Memory B cell (primary cell): ENCODE data around the gene EHF.
"Not testable (repeated sequence)": the region's sequence is repeated elsewhere in the genome, so short reads cannot be mapped to it uniquely, and the experiment has no call there.

Experiments used
- ATAC-seq: fragments of 150-1000 bp; cut with Tn5 transposase; 2 replicates; pipeline ENCODE4 v1.10.0; 2021; ENCODE audit warnings: low read depth, mild to moderate bottlenecking, moderate library complexity
- DNase-seq, 2 donors: peaks; one replicate each; pipeline ENCODE4 v3.0.0; 2022; ENCODE audit warnings: low spot score in 2 of 2
- H3K27ac Mint-ChIP-seq: one replicate; pipeline ENCODE4 v1.8.0; 2022; ENCODE audit warnings: mild to moderate bottlenecking, moderate library complexity, mixed read lengths
- H3K27me3 Mint-ChIP-seq: one replicate; pipeline ENCODE4 v1.8.0; 2022; ENCODE audit warnings: mixed read lengths
- H3K36me3 Mint-ChIP-seq: one replicate; pipeline ENCODE4 v1.8.0; 2022; ENCODE audit warnings: mild to moderate bottlenecking, mixed read lengths
- H3K4me1 Mint-ChIP-seq: one replicate; pipeline ENCODE4 v1.8.0; 2022; ENCODE audit warnings: mixed read lengths
- H3K4me3 Mint-ChIP-seq: one replicate; pipeline ENCODE4 v1.8.0; 2022; ENCODE audit warnings: mild to moderate bottlenecking, moderate library complexity, mixed read lengths
- H3K9me3 Mint-ChIP-seq: one replicate; pipeline ENCODE4 v1.8.0; 2022; ENCODE audit warnings: mixed read lengths

Gene EHF

DNA sequence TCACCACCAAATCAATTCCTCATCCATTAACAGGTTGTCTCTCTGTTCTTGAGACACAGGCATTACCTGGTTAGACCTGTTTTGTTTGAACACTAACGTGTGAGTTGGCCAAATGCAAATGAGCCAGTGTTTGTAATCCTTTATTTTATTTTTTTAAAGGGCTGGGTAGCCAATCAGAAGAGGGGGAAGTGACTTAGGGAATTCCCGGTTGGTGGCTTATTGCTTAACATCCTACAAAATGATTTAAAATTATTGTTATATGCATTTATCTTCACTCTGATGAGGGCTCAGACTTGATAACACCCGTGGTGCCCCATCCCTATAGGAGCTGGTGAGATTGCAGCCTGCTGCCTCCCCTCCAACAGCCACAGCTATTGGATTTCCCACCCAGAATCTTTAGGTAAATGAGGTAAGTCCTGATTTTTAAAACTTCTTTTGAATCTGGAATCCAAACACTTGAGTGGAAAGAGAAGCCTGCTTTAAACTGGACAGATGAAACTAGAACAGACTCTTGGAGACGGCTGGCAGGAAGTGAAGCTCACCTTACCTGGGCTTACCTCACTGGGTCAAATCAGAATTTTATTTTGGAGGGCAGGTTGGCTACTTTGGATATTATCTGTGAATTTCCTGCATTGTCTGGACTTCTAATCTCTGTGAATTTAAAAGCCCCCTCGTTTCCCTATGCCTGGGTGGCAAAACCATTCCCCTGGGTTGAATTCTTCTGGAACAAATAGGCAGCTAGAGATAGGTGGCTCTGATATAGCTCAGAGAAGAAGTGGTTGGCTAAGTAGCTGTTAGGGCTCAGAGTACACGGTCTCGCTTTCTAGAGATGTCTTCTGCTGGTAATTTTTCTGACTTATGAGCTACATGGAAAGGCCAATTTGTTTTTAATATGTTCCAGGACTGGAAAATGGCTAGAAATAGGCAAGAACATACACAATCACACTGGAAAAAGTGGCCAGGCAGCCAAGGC is at the start of gene EHF:
Gene EHF (plus strand): TSS at position 274 of the 973 bp plus-strand sequence. CDS start 21,538 bp downstream, outside the sequence.
- DNase-seq: no peak
- H3K4me1 Mint-ChIP-seq: peaks cover 11% of the 10 kb centered on the region
- no peaks in the 10 kb centered on the region for H3K36me3 Mint-ChIP-seq
- no peaks in the 10 kb centered on the region for H3K9me3 Mint-ChIP-seq
- peaks cover 7% of the 10 kb centered on the region for H3K27me3 Mint-ChIP-seq
- peak within 1 kb of the TSS; percentile 5 for H3K27ac Mint-ChIP-seq
- ATAC-seq: peak; percentile 29
- H3K4me3 Mint-ChIP-seq: no peak within 1 kb of the TSS

DNA sequence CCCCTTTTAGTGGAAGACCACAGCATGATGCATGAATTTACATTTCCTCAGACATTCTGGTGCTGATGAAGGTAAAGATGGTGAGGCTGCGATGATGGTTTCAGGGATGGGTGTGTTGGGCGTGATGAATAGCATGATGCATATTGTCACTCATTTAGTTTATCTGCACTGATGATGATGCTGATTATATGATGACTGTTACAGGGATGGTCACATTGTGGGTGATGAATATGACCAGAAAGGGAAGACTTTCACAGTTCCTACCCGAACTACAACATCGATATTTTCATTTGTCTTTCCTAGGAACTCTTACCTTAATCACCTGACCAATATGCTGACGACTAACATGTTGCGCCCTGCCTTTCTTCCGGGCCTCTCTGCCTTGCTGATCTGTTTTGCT is 47.4 kb upstream of the EHF start:
- Mint-ChIP-seq H3K27ac (no peak overlapping the region), H3K36me3 (no peaks in the 10 kb centered on the region), H3K27me3 (peaks cover 30% of the 10 kb centered on the region), H3K9me3 (peaks cover 3% of the 10 kb centered on the region), H3K4me1 (no peaks in the 10 kb centered on the region), H3K4me3 (no peak overlapping the region)
- ATAC-seq (no peak), DNase-seq (no peak)

DNA sequence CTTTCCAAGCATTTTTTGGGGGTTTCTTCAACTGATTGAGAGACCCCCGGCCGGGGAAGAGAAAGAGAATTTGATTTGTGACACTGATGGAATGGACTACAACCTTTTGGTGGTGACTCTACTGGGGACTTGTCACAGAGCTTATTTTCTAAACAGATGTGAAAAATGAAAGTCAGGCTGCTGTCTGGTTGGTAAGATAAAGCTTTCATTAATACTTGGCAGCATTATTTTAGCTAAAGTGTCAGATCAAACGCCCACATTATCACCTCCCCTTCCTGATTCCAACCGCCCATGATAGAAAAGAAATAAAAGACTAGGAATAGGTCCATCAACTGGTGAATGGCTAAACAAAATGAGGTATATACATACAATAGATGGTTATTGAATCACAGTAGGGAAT is 45.6 kb upstream of the EHF start:
- Mint-ChIP-seq H3K36me3 (no peaks in the 10 kb centered on the region), H3K27ac (no peak overlapping the region), H3K9me3 (peaks cover 3% of the 10 kb centered on the region), H3K4me1 (no peaks in the 10 kb centered on the region), H3K27me3 (peaks cover 27% of the 10 kb centered on the region), H3K4me3 (no peak overlapping the region)
- no peak for DNase-seq
- ATAC-seq: no peak

DNA sequence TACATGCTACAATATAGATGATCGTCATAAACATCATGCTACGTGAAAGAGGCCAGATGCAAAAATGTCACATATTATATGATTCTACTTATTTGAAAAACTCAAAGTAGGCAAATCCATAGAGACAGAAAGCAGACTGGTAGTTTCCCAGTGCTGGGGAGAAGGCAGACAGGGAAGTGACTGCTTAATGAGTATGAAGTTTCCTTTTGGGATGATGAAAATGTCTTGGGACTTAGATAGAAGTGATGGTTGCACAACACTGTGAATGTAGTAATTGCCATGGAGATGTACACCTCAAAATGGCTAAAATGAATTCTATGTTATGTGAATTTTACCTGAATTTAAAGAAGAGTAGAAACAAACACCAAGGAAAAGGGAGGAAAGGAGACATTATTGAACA is 45.2 kb upstream of the EHF start:
- Mint-ChIP-seq H3K4me3 (no peak overlapping the region), H3K9me3 (peaks cover 3% of the 10 kb centered on the region), H3K27ac (no peak overlapping the region), H3K4me1 (no peaks in the 10 kb centered on the region), H3K36me3 (no peaks in the 10 kb centered on the region), H3K27me3 (peaks cover 25% of the 10 kb centered on the region)
- no peak for ATAC-seq
- no peak for DNase-seq

DNA sequence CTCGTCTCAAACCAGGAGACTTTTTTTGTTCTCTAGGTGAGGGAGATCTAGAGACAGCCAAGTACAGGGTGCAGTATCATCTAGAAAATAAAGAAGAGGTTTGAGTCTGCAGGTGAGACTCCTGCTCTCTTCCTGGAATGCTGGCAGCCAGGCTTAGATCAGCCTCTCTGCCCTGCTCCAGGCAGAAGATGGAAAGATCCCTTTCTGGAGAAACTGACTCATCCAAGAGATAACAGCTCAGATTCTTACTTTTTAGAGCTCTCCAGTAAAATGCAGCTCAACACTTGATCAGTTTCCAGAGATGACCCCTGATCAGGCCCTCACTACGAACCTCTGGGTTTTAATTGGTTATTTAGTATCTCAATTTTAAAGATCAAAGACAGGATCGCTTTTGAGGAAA is 44.6 kb upstream of the EHF start:
- Mint-ChIP-seq H3K4me3 (no peak overlapping the region), H3K9me3 (peaks cover 3% of the 10 kb centered on the region), H3K27me3 (peaks cover 23% of the 10 kb centered on the region), H3K4me1 (no peaks in the 10 kb centered on the region), H3K36me3 (no peaks in the 10 kb centered on the region), H3K27ac (no peak overlapping the region)
- ATAC-seq (no peak), DNase-seq (no peak)

DNA sequence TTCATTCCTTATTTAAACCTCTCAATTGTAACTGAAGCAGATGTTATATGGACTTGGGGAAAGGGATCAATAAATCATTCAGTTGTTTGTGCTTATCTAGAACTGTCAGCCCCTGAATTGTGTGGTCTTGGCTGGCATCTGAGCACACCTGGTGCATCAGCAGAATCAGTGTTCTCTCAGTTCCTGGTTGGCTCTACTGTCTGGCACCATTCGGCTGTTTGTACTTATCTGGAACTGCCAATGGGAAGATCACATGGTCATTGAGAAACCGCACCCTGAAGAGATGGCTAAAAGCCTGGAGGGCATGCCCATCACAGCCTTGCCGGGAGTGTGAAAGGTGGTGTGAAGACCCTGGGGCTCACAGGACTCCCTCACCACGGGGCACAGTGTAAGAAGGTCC is 37.1 kb upstream of the EHF start:
- Mint-ChIP-seq H3K4me3 (no peak overlapping the region), H3K27me3 (peaks cover 3% of the 10 kb centered on the region), H3K4me1 (peaks cover 17% of the 10 kb centered on the region), H3K27ac (no peak overlapping the region), H3K9me3 (no peaks in the 10 kb centered on the region), H3K36me3 (no peaks in the 10 kb centered on the region)
- DNase-seq (no peak), ATAC-seq (no peak)

DNA sequence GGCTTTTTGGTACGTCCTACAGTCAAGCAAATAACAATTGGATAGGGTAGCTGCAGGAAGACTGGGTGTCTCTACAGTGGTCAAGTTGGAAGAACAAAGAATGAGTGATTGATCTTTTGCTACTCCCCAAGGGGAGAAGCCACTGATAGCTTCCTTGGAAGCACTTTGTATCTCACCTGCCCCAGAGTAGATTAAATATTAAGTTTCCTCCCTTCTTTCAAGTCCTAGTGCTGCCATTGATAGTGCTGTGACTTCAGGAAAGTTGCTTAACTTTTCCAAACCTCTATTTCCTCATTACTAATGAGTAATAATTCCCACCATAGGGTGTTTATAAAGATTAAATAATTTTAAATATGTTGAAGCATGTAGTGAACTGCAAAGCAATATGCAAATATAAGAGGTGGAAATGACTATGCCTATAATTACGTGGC is 35.6 kb upstream of the EHF start:
- H3K9me3 Mint-ChIP-seq: no peaks in the 10 kb centered on the region
- DNase-seq: no peak
- peaks cover 3% of the 10 kb centered on the region for H3K27me3 Mint-ChIP-seq
- ATAC-seq: no peak
- no peak overlapping the region for H3K4me3 Mint-ChIP-seq
- no peaks in the 10 kb centered on the region for H3K36me3 Mint-ChIP-seq
- H3K4me1 Mint-ChIP-seq: peaks cover 17% of the 10 kb centered on the region
- H3K27ac Mint-ChIP-seq: no peak overlapping the region

DNA sequence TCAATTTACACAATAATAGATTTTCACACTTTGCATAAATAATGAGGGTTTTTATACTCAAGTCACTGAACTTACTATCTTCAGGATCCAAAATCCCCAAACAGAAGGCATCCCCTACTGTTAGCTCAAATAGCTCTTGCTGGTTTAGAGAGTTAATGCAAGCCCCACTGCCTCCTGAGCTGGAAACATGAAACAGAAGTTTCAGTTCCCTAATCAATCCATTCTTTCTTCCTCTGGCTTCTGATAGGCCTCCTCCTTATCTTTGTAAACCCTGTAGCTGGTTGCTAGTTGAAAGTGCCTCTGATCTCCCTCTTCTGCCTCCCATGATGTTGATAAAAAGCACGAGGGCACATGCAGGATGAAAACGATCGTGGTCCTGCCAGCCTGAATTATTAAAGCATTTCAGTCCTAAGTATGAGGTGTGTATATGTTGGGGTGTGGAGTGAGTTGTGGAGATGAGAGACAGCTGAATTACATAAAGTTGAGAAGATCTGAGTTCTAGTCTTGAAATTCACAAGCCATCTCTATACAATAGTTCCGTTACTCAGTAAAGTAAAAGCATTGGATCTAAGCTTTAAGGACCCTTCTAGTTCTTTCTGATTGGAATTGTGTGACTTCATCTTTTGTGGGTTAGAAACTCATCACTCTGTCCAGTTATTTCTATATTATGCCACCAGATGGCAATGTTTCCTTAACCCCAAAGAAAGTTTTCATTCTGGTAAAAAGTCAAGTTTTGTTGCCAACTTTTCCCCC is 35.0 kb upstream of the EHF start:
- peak overlapping the region; percentile 63 for H3K27ac Mint-ChIP-seq
- DNase-seq: peak; percentile 23 to 42
- H3K36me3 Mint-ChIP-seq: no peaks in the 10 kb centered on the region
- H3K4me3 Mint-ChIP-seq: peak overlapping the region; percentile 35
- peaks cover 17% of the 10 kb centered on the region for H3K4me1 Mint-ChIP-seq
- H3K27me3 Mint-ChIP-seq: no peaks in the 10 kb centered on the region
- H3K9me3 Mint-ChIP-seq: no peaks in the 10 kb centered on the region
- ATAC-seq: peak; percentile 97

DNA sequence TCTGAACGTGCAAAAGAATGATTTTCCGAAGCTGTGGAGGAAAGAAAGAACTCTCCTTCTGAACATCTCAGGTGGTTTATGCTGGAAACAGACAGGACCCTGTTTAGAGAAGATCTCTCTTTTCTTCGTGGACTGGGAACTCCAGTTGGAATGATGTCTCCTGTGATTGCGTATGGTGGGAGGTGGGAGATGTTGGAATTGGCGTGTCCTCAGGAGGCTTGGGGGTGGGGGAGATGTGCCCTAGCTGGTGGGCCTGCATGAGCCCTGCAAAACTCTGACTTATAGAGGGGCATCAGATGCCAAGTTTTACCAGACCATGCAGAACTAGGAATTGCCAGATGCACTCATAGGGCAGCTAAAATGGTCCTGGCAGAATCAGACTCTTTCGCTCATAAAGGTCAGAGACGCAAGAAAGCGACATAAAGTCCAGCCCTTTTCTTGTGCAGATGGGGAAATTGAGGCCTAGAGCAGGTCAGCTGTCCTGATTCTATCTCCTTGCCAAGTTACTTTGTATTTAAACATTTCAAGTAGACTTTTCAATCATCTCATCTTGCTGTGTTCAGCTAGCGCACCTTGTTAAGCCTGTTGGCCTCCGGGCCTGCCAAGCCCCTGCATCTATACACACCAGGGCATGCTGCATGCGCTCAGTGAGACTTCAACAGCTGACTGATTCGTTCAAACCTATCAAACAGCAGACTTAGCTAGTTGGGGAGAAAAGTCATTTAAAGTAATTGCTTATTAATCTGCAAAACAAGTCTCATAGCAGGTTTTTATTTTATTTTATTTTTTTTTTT is 34.2 kb upstream of the EHF start:
- Mint-ChIP-seq H3K9me3 (no peaks in the 10 kb centered on the region), H3K4me1 (peaks cover 17% of the 10 kb centered on the region), H3K27ac (peak overlapping the region; percentile 63), H3K4me3 (no peak overlapping the region), H3K36me3 (no peaks in the 10 kb centered on the region), H3K27me3 (no peaks in the 10 kb centered on the region)
- ATAC-seq (no peak), DNase-seq (no peak)

DNA sequence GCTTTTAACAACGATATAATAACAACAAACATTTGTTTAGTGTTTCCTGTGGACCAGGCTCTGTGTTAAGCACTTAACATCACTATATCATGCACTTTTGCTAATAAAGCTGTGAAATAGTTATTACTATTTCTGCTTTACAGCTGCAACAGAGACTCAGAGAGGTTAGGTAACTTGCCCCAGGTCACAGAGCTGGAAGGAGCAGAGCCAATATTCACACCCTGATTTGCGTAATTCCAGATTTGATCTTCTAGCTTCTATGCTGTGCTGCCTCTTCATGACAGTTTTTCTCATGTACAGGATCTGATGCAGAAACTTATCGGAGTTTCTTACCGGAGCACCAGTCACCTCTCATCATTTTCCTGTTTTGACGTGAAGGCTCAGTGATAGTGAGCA is 33.6 kb upstream of the EHF start:
- Mint-ChIP-seq H3K27ac (no peak overlapping the region), H3K9me3 (peaks cover under 1% of the 10 kb centered on the region), H3K4me1 (peaks cover 17% of the 10 kb centered on the region), H3K36me3 (no peaks in the 10 kb centered on the region), H3K4me3 (no peak overlapping the region), H3K27me3 (peaks cover under 1% of the 10 kb centered on the region)
- ATAC-seq (no peak), DNase-seq (no peak)

DNA sequence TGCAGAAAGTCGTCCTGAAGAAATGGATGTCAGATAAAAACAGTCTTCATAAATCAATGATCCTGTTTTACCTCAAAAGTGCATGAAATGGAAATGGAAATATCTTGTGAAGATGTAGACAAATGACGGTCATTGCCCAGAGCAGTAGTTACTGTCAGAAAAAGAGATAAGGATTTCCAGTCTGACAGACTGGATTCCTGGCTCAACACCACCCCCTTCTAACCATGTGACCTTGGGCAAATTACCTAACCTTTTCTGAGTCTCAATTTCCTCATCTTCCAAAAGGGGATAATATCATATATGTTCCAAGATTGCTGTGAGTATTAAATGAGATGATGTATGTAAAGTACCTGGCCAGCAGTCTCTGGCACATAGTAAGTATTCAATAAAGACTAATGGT is 32.9 kb upstream of the EHF start:
- Mint-ChIP-seq H3K9me3 (peaks cover 4% of the 10 kb centered on the region), H3K36me3 (peaks cover 2% of the 10 kb centered on the region), H3K27me3 (peaks cover 4% of the 10 kb centered on the region), H3K27ac (no peak overlapping the region), H3K4me3 (no peak overlapping the region), H3K4me1 (peaks cover 17% of the 10 kb centered on the region)
- ATAC-seq (no peak), DNase-seq (no peak)

DNA sequence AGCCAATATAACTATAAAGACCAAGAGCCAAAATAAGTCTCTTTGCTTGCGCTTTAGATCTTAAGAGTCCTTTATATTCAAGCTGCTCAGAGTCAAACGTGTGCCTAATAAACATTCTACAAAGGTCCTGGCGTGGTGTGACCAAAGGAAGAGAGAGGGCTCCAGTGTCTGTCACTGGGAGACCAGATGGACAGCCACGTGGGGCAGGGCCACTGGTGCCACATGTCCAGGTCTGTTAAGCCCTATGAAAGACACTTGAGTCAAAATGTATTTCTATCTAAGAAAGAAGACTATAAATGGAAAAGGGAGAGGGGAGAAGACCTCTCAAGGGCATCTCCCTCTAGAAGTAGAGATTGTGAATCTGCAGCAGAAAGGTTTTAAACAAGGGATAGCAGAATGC is 32.2 kb upstream of the EHF start:
- H3K27ac Mint-ChIP-seq: no peak overlapping the region
- no peak for ATAC-seq
- H3K27me3 Mint-ChIP-seq: peaks cover 7% of the 10 kb centered on the region
- peaks cover 4% of the 10 kb centered on the region for H3K36me3 Mint-ChIP-seq
- no peak for DNase-seq
- H3K4me3 Mint-ChIP-seq: no peak overlapping the region
- peaks cover 9% of the 10 kb centered on the region for H3K9me3 Mint-ChIP-seq
- H3K4me1 Mint-ChIP-seq: peaks cover 17% of the 10 kb centered on the region

DNA sequence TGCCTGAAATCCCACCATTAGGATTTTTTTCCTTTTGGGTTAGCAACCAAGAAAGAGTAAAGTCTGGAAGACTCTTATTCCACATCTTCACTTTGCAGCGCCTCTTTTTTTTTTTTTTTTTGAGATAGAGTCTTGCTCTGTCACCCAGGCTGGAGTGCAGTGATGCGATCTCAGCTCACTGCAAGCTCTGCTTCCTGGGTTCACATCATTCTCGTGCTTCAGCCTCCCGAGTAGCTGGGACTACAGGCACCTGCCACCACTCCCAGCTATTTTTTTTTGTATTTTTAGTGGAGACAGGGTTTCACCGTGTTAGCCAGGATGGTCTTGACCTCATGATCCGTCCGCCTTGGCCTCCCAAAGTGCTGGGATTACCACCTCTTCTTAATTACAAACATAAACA is 31.7 kb upstream of the EHF start:
- not testable (repeated sequence) for DNase-seq, H3K27ac Mint-ChIP-seq, H3K4me3 Mint-ChIP-seq, ATAC-seq, H3K36me3 Mint-ChIP-seq, H3K27me3 Mint-ChIP-seq
- peaks cover 17% of the 10 kb centered on the region for H3K4me1 Mint-ChIP-seq
- peaks cover 12% of the 10 kb centered on the region for H3K9me3 Mint-ChIP-seq

DNA sequence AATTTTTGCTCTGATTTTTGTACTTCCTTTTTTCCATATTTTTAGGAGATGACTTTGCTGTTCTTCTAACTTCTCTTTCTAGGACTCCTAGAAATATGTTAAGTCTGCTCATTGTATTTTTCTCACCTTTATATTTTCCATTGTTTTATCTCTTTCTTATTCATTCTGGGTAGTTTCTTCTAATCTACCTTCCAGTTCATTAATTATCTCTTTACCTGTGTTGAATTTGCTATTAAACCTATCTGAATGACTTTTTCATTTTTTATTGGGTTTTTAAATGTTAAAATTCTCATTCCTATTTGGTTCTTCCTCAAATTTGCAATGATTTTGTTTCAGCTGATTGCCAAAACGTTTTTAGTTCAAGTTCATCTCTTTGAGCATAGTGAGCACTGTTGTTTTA is 27.8 kb upstream of the EHF start:
- Mint-ChIP-seq H3K9me3 (peaks cover 12% of the 10 kb centered on the region), H3K36me3 (peaks cover 7% of the 10 kb centered on the region), H3K27me3 (peaks cover 10% of the 10 kb centered on the region), H3K4me3 (no peak overlapping the region), H3K4me1 (no peaks in the 10 kb centered on the region), H3K27ac (no peak overlapping the region)
- ATAC-seq: no peak
- DNase-seq: no peak
